NCI-H1694 treated with DMSO at 0.1 percent for 48 hours (cell line): ENCODE measurements around the gene CRAMP1.
"Not testable (repeated sequence)": the region's sequence is repeated elsewhere in the genome, so short reads cannot be mapped to it uniquely, and the experiment has no call there.

Experiments
- DNase-seq: peaks from one replicate; lab custom pipeline; 2025; lab: John Stamatoyannopoulos, UW

CRAMP1 gene

GRCh38 chr16:1713933-1714332 is 101.8 kb downstream of the CRAMP1 start:
- no peak for DNase-seq

GRCh38 chr16:1715220-1715619 is 103.1 kb downstream of the CRAMP1 start:
- DNase-seq, result no peak

GRCh38 chr16:1718236-1718635 is 106.1 kb downstream of the CRAMP1 start:
- DNase-seq, result not testable (repeated sequence)

- DNase-seq, result not testable (repeated sequence)
These were observed 107.5 kb downstream of the CRAMP1 start for GRCh38 chr16:1719559-1720229.

GRCh38 chr16:1721372-1721771 is 109.2 kb downstream of the CRAMP1 start:
- no peak for DNase-seq

- no peak for DNase-seq
These were observed 111.4 kb downstream of the CRAMP1 start for GRCh38 chr16:1723450-1724147.

GRCh38 chr16:1724491-1724890 is 112.3 kb downstream of the CRAMP1 start:
- no peak for DNase-seq

GRCh38 chr16:1726661-1727502 is 114.7 kb downstream of the CRAMP1 start:
- DNase-seq, result no peak
